Natural killer cell (primary cell): ENCODE data around the gene OR52L1. TPM values are rescaled to one million over a fixed set of nuclear protein-coding genes. Genes with fewer than 3 reads are reported as not detected.

ENCODE experiments used
- ATAC-seq, 3 donors: fragments of 150-1000 bp in 2 of 3; fragments of 200-7000 bp in 1 of 3; cut with Tn5 transposase; 1 replicate in 1 of 3; 2 replicates in 2 of 3; pipeline ENCODE4 v1.10.0; 2021; ENCODE audit warnings: mild to moderate bottlenecking in 2 of 3, moderate library complexity in 2 of 3
- DNase-seq, 2 donors: peaks; one replicate each; pipeline versions ENCODE4 v3.0.0 to v3.0.0-alpha.2; 2013 to 2021; ENCODE audit warnings: mixed read lengths in 1 of 2
- H3K27ac ChIP-seq: one replicate; pipeline ENCODE4 v1.5.1; 2013; ENCODE audit warnings: mild to moderate bottlenecking, low read length
- H3K27me3 ChIP-seq: one replicate; pipeline ENCODE4 v1.6.1; 2013; ENCODE audit warnings: low read length; ENCODE audit not compliant: control insufficient read depth, insufficient read depth
- H3K36me3 ChIP-seq: one replicate; pipeline ENCODE4 v1.6.1; 2013; ENCODE audit warnings: low read length; ENCODE audit not compliant: control insufficient read depth, insufficient read depth
- H3K4me1 ChIP-seq: one replicate; pipeline ENCODE4 v1.6.1; 2013; ENCODE audit warnings: low read length; ENCODE audit not compliant: control insufficient read depth, insufficient read depth
- H3K4me3 ChIP-seq: one replicate; pipeline ENCODE4 v1.5.1; 2013; ENCODE audit warnings: low read length
- H3K9me3 ChIP-seq: one replicate; pipeline ENCODE4 v1.6.1; 2013; ENCODE audit warnings: low read length; ENCODE audit not compliant: control insufficient read depth, insufficient read depth
- H3K27ac Mint-ChIP-seq, 2 donors: one replicate each; pipeline ENCODE4 v1.8.0; 2022; ENCODE audit warnings: mild to moderate bottlenecking in 2 of 2, mixed read lengths in 2 of 2, moderate library complexity in 1 of 2
- H3K27me3 Mint-ChIP-seq, 2 donors: one replicate each; pipeline ENCODE4 v1.8.0; 2022; ENCODE audit warnings: low read depth in 2 of 2, mixed read lengths in 2 of 2
- H3K36me3 Mint-ChIP-seq: one replicate; pipeline ENCODE4 v1.8.0; 2022; ENCODE audit warnings: mixed read lengths
- H3K4me1 Mint-ChIP-seq, 2 donors: one replicate each; pipeline ENCODE4 v1.8.0; 2022; ENCODE audit warnings: mixed read lengths in 2 of 2
- H3K4me3 Mint-ChIP-seq: one replicate; pipeline ENCODE4 v1.8.0; 2022; ENCODE audit warnings: mild to moderate bottlenecking, moderate library complexity, mixed read lengths
- H3K9me3 Mint-ChIP-seq, 2 donors: one replicate each; pipeline ENCODE4 v1.8.0; 2022; ENCODE audit warnings: mixed read lengths in 2 of 2
- CTCF ChIP-seq: fragments of 200-600 bp; IDR thresholded peaks from one replicate; pipeline ENCODE4 v1.8.0; 2022; ENCODE audit warnings: antibody characterized with exemption
- WGBS: methylation state at CpG from one replicate; pipeline ENCODE4 v1.1.7; 2013; ENCODE audit warnings: missing lambda C conversion rate; ENCODE audit not compliant: insufficient coverage; 5-methylcytosine and 5-hydroxymethylcytosine counted together
- intact Hi-C: fragments of 100-400 bp; cut with micrococcal nuclease; formaldehyde crosslinking; loops from one replicate; pipeline ENCODE4 v1.14.2; 2022
- total RNA-seq, 4 donors: library from RNA; stranded (reverse); fragments of 120-200 nt in 1 of 4; gene quantifications; one replicate each; pipeline versions ENCODE4 v1.2.3 to v1.2.4, GENCODE V29; 2013 to 2022

The OR52L1 gene
- total RNA-seq, 3 donors from 2014 or later (not counting 1 experiment from before 2014, with no cell fraction given) = 0.35 TPM; not detected in 2

DNA sequence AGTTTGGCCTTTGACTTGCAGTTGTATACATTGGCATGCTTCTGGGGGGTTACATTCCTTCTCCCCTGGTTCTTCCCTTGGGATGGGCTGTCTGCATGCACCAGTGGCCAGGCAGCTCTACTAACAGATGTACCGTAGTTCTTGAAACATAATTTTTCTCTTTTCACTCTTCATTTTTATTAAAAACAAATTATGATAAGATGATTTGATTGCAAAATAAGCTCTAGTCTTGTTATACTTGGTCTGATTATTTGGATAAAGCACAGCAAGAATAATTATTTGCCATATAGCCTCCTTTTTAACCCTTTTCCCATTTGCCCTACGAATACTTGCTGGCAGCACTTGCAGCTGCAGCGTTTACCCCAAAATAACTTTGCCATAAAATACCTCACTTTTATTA lies 31.2 kb downstream of the OR52L1 start:
- intact Hi-C loops = no loop called here
- Mint-ChIP-seq H3K4me1 (no peaks in the 10 kb centered on the region), H3K9me3 (no peaks in the 10 kb centered on the region), H3K27ac (no peak overlapping the region), H3K36me3 (no peaks in the 10 kb centered on the region), H3K27me3 (peaks cover 8 to 14% of the 10 kb centered on the region in 2 donors), H3K4me3 (no peak overlapping the region)
- DNase-seq (no peak), ATAC-seq (no peak)
- no peak for TF ChIP-seq CTCF
- Histone ChIP-seq H3K36me3 (no peaks in the 10 kb centered on the region), H3K4me1 (no peaks in the 10 kb centered on the region), H3K4me3 (no peak overlapping the region), H3K27me3 (peaks cover 2% of the 10 kb centered on the region), H3K9me3 (no peaks in the 10 kb centered on the region), H3K27ac (no peak overlapping the region)
- WGBS = 96% methylated on average over 2 of the region's 3 CpGs

GRCh38 chr11:5941951-5942350 lies 44.8 kb downstream of the OR52L1 start, which contains the start of gene OR56A3:
Gene OR56A3, plus strand, starts transcription at chr11:5942251. Its CDS starts 5,096 bp downstream, at chr11:5947347.
- intact Hi-C loops = no loop called here
- H3K36me3 ChIP-seq = no peaks in the 10 kb centered on the region
- TF ChIP-seq CTCF = no peak
- no peak within 1 kb of the TSS for H3K27ac Mint-ChIP-seq
- no peaks in the 10 kb centered on the region for H3K27me3 ChIP-seq
- H3K36me3 Mint-ChIP-seq = no peaks in the 10 kb centered on the region
- no peak within 1 kb of the TSS for H3K4me3 ChIP-seq
- no peak for ATAC-seq
- no peaks in the 10 kb centered on the region for H3K9me3 ChIP-seq
- 100% methylated on average over 2 of the region's 3 CpGs for WGBS
- H3K27me3 Mint-ChIP-seq = peaks cover 0 to 36% of the 10 kb centered on the region in 2 donors
- no peaks in the 10 kb centered on the region for H3K4me1 ChIP-seq
- H3K4me3 Mint-ChIP-seq = no peak within 1 kb of the TSS
- no peak within 1 kb of the TSS for H3K27ac ChIP-seq
- no peaks in the 10 kb centered on the region for H3K4me1 Mint-ChIP-seq
- DNase-seq = no peak
- peaks cover 2 to 4% of the 10 kb centered on the region in 2 donors for H3K9me3 Mint-ChIP-seq

DNA sequence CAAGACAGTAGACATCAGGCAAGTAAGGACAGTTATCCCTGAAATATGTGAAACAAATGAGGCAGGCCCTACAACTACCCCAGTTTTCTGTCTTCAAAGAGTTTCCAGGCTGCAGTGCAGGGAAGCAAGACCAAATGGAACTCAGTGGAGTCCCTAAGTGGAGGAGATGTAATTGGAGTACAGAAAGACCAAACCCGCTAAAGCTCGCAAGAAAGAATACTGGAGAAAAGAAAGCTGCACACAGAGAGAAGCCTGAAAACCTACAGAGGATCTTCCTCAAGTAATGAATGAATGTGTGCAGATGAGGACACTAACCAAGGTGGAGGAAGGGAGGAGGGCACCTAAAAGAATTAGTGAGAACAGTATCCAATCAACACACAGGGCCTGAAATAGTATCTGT lies 46.0 kb downstream of the OR52L1 start:
- no peak overlapping the region for H3K27ac ChIP-seq
- no peak overlapping the region for H3K4me3 ChIP-seq
- intact Hi-C loops = no loop called here
- Mint-ChIP-seq H3K4me3 (no peak overlapping the region), H3K36me3 (no peaks in the 10 kb centered on the region), H3K27ac (no peak overlapping the region), H3K4me1 (no peaks in the 10 kb centered on the region), H3K9me3 (peaks cover 2 to 4% of the 10 kb centered on the region in 2 donors), H3K27me3 (peaks cover 0 to 36% of the 10 kb centered on the region in 2 donors)
- no peak for TF ChIP-seq CTCF
- H3K36me3 ChIP-seq = no peaks in the 10 kb centered on the region
- ATAC-seq (no peak), DNase-seq (no peak)
- no peaks in the 10 kb centered on the region for H3K27me3 ChIP-seq
- H3K4me1 ChIP-seq = no peaks in the 10 kb centered on the region
- H3K9me3 ChIP-seq = no peaks in the 10 kb centered on the region
- 97% methylated on average over 2 of the region's 2 CpGs for WGBS

DNA sequence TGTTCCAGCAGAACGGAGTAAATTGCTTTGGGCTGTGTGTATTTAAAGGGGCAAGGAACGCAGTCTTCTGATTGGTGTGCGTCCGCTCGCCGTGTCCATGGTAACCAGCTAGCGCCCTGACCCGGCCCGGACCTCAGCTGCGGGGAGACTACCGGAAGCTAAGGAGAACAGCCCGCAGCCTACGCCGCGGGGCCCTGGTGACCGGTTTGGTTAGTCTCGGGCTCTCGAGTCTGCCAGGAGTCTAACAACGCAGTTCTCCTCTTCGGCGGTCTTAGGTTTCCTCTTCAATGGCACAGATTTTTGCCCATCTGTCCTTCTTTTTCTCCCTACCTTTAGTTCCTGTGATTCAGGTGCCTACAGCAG lies 48.2 kb downstream of the OR52L1 start:
- Histone ChIP-seq H3K36me3 (no peaks in the 10 kb centered on the region), H3K4me3 (no peak overlapping the region), H3K27ac (no peak overlapping the region), H3K9me3 (no peaks in the 10 kb centered on the region), H3K27me3 (no peaks in the 10 kb centered on the region), H3K4me1 (no peaks in the 10 kb centered on the region)
- TF ChIP-seq CTCF = no peak
- Mint-ChIP-seq H3K4me3 (no peak overlapping the region), H3K27ac (no peak overlapping the region), H3K9me3 (peaks cover 2 to 4% of the 10 kb centered on the region in 2 donors), H3K36me3 (no peaks in the 10 kb centered on the region), H3K27me3 (peaks cover 0 to 25% of the 10 kb centered on the region in 2 donors), H3K4me1 (no peaks in the 10 kb centered on the region)
- DNase-seq = no peak
- intact Hi-C loops = no loop called here
- 79% methylated on average over 21 of the region's 21 CpGs for WGBS
- no peak for ATAC-seq
